WTC11 (cell line): ENCODE measurements around the gene KCMF1. TPM values are rescaled to one million over a fixed set of nuclear protein-coding genes. Genes with fewer than 3 reads are reported as not detected.

ENCODE experiments used
- ATAC-seq: fragments of 200-7000 bp; cut with Tn5 transposase; 2 replicates; pipeline ENCODE4 v1.10.0; 2021; ENCODE audit warnings: mild to moderate bottlenecking, moderate library complexity
- CTCF ChIA-PET: fragments of 300-600 bp; sonication (Branson Sonifier 250); formaldehyde crosslinking; loops from one replicate; lab custom pipeline; 2021; ENCODE audit warnings: antibody characterized with exemption; lab: Charles Lee
- POLR2A ChIA-PET: fragments of 350-600 bp; sonication (Branson Sonifier 250); formaldehyde crosslinking; loops from one replicate; lab custom pipeline; 2021; ENCODE audit warnings: antibody characterized with exemption; lab: Charles Lee
- DNase-seq: peaks from one replicate; pipeline ENCODE4 v3.0.0; 2021; ENCODE audit warnings: low spot score
- H3K27ac Mint-ChIP-seq: 2 replicates; pipeline ENCODE4 v1.8.0; 2021; ENCODE audit warnings: mixed read lengths
- H3K27me3 Mint-ChIP-seq: 2 replicates; pipeline ENCODE4 v1.8.0; 2021; ENCODE audit warnings: low read depth, mild to moderate bottlenecking, moderate library complexity, mixed read lengths
- H3K36me3 Mint-ChIP-seq: 2 replicates; pipeline ENCODE4 v1.8.0; 2021; ENCODE audit warnings: mixed read lengths
- H3K4me1 Mint-ChIP-seq: 2 replicates; pipeline ENCODE4 v1.8.0; 2022; ENCODE audit warnings: mixed read lengths
- H3K4me3 Mint-ChIP-seq: 2 replicates; pipeline ENCODE4 v1.8.0; 2021; ENCODE audit warnings: mild to moderate bottlenecking, moderate library complexity, mixed read lengths
- H3K9me3 Mint-ChIP-seq: 2 replicates; pipeline ENCODE4 v1.8.0; 2021; ENCODE audit warnings: mixed read lengths
- ETV6 ChIP-seq: sonication (generic); formaldehyde crosslinking; IDR thresholded peaks from 2 replicates; pipeline ENCODE4 v1.8.1; 2022; ENCODE audit warnings: mild to moderate bottlenecking, missing genetic modification reagents
- GTF2I ChIP-seq: fragments of 250-450 bp; sonication (Bioruptor Pico); conservative IDR thresholded peaks from 2 replicates; pipeline ENCODE4 v1.4.0; 2021; ENCODE audit warnings: mild to moderate bottlenecking
- JAZF1 ChIP-seq: fragments of 250-450 bp; sonication (Bioruptor Pico); IDR thresholded peaks from 2 replicates; pipeline ENCODE4 v1.9.0; 2021; ENCODE audit warnings: moderate library complexity, mild to moderate bottlenecking, inconsistent platforms
- NR3C1 ChIP-seq: sonication (generic); formaldehyde crosslinking; conservative IDR thresholded peaks from 2 replicates; pipeline ENCODE4 v1.8.1; 2023; ENCODE audit warnings: low read depth, mild to moderate bottlenecking, missing genetic modification reagents
- TCF7 ChIP-seq: sonication (generic); formaldehyde crosslinking; IDR thresholded peaks from 2 replicates; pipeline ENCODE4 v1.8.0; 2022; ENCODE audit warnings: mild to moderate bottlenecking, low read depth, missing genetic modification reagents, moderate library complexity
- TEAD4 ChIP-seq: sonication (generic); formaldehyde crosslinking; IDR thresholded peaks from 2 replicates; pipeline ENCODE4 v1.8.0; 2022; ENCODE audit warnings: mild to moderate bottlenecking, missing genetic modification reagents
- ZNF121 ChIP-seq: sonication (generic); formaldehyde crosslinking; IDR thresholded peaks from 2 replicates; pipeline ENCODE4 v1.8.0; 2023; ENCODE audit warnings: missing genetic modification reagents
- ZNF138 ChIP-seq: sonication (generic); formaldehyde crosslinking; conservative IDR thresholded peaks from 2 replicates; pipeline ENCODE4 v1.8.1; 2022; ENCODE audit warnings: mild to moderate bottlenecking, moderate library complexity, missing genetic modification reagents
- ZNF232 ChIP-seq: sonication (generic); formaldehyde crosslinking; IDR thresholded peaks from 2 replicates; pipeline ENCODE4 v1.8.0; 2022; ENCODE audit warnings: mild to moderate bottlenecking, missing genetic modification reagents
- ZNF263 ChIP-seq: sonication (generic); formaldehyde crosslinking; IDR thresholded peaks from 2 replicates; pipeline ENCODE4 v1.8.1; 2022; ENCODE audit warnings: low read depth, mild to moderate bottlenecking, moderate library complexity, missing genetic modification reagents
- total RNA-seq: library from RNA; stranded (reverse); gene quantifications from 3 replicates; pipeline ENCODE4 v1.2.3, GENCODE V29; 2021
- TF ChIP-seq, protein P1 (sequence below): fragments of 200-600 bp; IDR thresholded peaks from 2 replicates; pipeline ENCODE4 v1.8.0; 2022; ENCODE audit warnings: antibody characterized with exemption
- TF ChIP-seq, protein P2 (sequence below): sonication (generic); formaldehyde crosslinking; IDR thresholded peaks from 2 replicates; pipeline ENCODE4 v1.8.1; 2022; ENCODE audit warnings: mild to moderate bottlenecking, moderate library complexity, missing genetic modification reagents
- TF ChIP-seq, protein P3 (sequence below): fragments of 250-450 bp; sonication (Bioruptor Pico); conservative IDR thresholded peaks from 2 replicates; pipeline ENCODE4 v1.9.0; 2021; ENCODE audit warnings: mild to moderate bottlenecking
- TF ChIP-seq, protein P4 (sequence below): sonication (generic); formaldehyde crosslinking; IDR thresholded peaks from 2 replicates; pipeline ENCODE4 v1.8.1; 2023; ENCODE audit warnings: mild to moderate bottlenecking, missing genetic modification reagents, borderline replicate concordance
- TF ChIP-seq, protein P5 (sequence below): fragments of 250-450 bp; sonication (Bioruptor Pico); IDR thresholded peaks from 2 replicates; pipeline ENCODE4 v1.8.0; 2021; ENCODE audit warnings: mild to moderate bottlenecking
- TF ChIP-seq, protein P6 (sequence below): sonication (generic); formaldehyde crosslinking; IDR thresholded peaks from 2 replicates; pipeline ENCODE4 v1.8.0; 2022; ENCODE audit warnings: mild to moderate bottlenecking, missing genetic modification reagents
- TF ChIP-seq, protein P7 (sequence below): sonication (generic); formaldehyde crosslinking; IDR thresholded peaks from 2 replicates; pipeline ENCODE4 v1.8.0; 2022; ENCODE audit warnings: missing genetic modification reagents

The KCMF1 gene
- total RNA-seq, 1 experiment from 2014 or later = 117 TPM

DNA sequence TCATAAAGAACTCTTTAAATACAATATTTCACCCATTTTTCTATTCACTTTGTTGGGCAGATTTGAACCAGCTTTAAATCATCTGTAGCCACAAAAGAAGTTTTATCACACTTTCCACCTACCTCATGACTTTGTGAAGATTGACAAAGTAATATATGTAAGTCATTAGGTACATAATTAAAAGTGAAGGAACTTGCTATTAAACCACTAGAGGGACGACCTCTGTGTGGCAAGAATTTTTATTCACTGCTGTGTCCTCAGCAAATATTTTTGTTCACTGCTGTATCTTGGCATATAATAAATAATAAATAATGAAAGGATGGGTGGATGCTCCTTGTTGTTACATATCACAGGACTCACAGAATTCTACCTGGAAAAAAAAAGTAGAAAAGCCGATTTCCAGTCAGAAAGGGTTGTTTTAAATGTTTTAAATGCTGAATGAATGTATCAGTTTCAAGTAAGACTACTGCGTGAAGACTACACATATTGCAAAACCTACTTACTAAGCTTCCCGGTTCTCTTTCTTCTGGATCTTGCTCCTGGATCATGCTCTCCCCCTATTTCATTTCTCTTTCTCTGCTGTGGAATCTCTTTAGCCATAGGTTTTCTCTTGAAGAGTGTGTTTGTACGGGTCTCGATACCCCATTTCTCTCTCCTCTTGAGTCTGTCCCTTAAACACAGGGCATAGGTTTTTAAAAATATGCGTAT, 44.8 kb downstream of the KCMF1 start (continued):
- TF ChIP-seq, protein P1, sequence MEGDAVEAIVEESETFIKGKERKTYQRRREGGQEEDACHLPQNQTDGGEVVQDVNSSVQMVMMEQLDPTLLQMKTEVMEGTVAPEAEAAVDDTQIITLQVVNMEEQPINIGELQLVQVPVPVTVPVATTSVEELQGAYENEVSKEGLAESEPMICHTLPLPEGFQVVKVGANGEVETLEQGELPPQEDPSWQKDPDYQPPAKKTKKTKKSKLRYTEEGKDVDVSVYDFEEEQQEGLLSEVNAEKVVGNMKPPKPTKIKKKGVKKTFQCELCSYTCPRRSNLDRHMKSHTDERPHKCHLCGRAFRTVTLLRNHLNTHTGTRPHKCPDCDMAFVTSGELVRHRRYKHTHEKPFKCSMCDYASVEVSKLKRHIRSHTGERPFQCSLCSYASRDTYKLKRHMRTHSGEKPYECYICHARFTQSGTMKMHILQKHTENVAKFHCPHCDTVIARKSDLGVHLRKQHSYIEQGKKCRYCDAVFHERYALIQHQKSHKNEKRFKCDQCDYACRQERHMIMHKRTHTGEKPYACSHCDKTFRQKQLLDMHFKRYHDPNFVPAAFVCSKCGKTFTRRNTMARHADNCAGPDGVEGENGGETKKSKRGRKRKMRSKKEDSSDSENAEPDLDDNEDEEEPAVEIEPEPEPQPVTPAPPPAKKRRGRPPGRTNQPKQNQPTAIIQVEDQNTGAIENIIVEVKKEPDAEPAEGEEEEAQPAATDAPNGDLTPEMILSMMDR = no peak
- TF ChIP-seq ZNF138 (CRISPR knock-in tag) (no peak), TEAD4 (CRISPR knock-in tag) (no peak), NR3C1 (CRISPR knock-in tag) (no peak)

DNA sequence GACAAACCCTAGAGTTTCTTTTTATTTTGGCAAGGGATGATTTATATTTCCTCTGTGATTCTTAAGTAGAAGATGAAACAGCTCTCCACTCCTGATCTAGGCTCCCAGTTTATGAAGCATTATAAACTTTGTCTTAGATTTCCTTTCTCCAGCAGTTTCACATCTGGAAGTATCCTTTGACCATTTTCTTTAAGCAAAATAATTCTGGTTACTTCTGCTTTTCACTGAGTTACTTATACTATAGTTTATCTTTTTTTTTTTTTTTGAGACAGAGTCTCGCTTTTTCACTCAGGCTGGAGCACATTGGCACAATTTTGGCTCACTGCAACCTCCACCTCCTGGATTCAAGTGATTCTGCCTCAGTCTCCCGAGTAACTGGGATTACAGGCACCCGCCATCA, 45.5 kb downstream of the KCMF1 start:
- TF ChIP-seq, protein P2, sequence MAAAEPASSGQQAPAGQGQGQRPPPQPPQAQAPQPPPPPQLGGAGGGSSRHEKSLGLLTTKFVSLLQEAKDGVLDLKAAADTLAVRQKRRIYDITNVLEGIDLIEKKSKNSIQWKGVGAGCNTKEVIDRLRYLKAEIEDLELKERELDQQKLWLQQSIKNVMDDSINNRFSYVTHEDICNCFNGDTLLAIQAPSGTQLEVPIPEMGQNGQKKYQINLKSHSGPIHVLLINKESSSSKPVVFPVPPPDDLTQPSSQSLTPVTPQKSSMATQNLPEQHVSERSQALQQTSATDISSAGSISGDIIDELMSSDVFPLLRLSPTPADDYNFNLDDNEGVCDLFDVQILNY (CRISPR knock-in tag) = no peak
- no peak for TF ChIP-seq GTF2I (CRISPR knock-in tag)
- no peak for TF ChIP-seq ZNF263 (CRISPR knock-in tag)
- TF ChIP-seq, protein P3, sequence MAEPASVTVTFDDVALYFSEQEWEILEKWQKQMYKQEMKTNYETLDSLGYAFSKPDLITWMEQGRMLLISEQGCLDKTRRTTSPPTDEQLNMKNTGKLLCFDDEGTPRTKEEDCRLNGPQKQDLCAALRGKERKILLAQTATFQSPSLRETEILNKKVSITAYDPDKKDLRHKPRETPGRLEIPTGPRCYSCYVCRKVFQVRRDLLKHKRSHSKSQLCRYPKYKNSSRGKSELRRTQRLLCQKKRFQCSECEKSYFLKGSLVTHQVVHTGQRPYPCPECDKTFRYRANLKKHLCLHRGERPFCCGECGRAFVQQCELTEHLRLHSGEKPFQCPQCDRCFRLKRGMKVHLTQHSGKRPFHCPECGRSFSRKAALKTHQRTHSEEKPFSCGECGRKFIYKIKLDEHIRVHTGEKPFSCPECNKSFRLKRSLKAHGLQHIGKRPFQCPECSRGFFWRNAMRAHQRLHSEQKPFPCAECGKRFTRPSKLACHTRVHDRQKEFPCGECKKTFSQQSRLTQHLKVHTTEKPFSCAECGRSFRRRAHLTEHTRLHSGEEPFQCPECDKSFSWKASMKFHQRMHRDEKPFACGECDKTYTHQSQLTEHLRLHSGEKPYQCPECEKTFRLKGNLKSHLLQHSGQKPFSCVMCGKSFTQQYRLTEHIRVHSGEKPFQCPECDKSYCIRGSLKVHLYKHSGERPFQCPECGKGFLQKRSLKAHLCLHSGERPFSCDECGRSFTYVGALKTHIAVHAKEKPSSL (CRISPR knock-in tag) = no peak
- TF ChIP-seq TCF7 (CRISPR knock-in tag) = no peak
- TF ChIP-seq ETV6 (CRISPR knock-in tag) = no peak
- TF ChIP-seq, protein P4, sequence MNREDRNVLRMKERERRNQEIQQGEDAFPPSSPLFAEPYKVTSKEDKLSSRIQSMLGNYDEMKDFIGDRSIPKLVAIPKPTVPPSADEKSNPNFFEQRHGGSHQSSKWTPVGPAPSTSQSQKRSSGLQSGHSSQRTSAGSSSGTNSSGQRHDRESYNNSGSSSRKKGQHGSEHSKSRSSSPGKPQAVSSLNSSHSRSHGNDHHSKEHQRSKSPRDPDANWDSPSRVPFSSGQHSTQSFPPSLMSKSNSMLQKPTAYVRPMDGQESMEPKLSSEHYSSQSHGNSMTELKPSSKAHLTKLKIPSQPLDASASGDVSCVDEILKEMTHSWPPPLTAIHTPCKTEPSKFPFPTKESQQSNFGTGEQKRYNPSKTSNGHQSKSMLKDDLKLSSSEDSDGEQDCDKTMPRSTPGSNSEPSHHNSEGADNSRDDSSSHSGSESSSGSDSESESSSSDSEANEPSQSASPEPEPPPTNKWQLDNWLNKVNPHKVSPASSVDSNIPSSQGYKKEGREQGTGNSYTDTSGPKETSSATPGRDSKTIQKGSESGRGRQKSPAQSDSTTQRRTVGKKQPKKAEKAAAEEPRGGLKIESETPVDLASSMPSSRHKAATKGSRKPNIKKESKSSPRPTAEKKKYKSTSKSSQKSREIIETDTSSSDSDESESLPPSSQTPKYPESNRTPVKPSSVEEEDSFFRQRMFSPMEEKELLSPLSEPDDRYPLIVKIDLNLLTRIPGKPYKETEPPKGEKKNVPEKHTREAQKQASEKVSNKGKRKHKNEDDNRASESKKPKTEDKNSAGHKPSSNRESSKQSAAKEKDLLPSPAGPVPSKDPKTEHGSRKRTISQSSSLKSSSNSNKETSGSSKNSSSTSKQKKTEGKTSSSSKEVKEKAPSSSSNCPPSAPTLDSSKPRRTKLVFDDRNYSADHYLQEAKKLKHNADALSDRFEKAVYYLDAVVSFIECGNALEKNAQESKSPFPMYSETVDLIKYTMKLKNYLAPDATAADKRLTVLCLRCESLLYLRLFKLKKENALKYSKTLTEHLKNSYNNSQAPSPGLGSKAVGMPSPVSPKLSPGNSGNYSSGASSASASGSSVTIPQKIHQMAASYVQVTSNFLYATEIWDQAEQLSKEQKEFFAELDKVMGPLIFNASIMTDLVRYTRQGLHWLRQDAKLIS = no peak
- ATAC-seq = no peak
- Mint-ChIP-seq H3K9me3 (0 out of 2 replicates have a peak, but pooled peaks cover 4% of the 10 kb centered on the region), H3K4me3 (no peak overlapping the region), H3K27me3 (no peaks in the 10 kb centered on the region), H3K27ac (0 out of 2 replicates have a peak overlapping the region, but pooled peaks have one; percentile 22), H3K4me1 (peaks cover 63% of the 10 kb centered on the region), H3K36me3 (peaks cover 6% of the 10 kb centered on the region)
- ChIA-PET CTCF (interaction anchor here (0.7 to 1.6 kb wide), 3 partner anchors 14 to 283 kb away, joined by 3 to 5 read pairs (median 3); no protein-coding TSS in a partner anchor), POLR2A (no interaction called here)
- DNase-seq = no peak

DNA sequence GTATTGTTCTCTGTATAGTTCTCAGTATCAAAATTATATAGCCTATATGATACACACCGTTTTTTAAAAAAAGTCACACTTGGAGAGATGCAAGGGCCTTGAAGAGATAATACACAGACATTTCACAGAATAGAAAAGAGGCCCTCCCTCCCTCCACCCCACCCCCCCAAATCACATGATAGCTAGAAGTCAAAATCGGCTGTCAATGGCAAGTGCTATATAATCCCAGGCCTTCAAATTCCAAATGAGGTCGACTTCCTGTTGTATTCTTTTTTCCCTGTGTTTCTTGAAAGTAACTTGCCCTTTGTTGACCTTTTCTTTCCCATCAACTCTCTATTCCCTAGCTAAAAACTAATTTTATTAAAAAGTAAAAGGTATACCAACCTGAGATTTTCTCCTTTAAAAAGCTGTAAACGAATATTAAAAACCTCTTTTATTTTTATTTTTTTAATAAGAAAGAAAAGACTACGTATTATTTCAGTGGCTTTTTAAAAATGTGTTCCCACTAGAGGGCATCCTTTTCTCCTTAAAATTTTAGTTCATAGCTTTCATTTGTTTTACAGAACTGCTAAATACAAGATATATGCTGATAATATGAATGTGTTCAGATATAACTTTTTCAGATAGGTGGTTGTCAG, 46.6 kb downstream of the KCMF1 start:
- H3K9me3 Mint-ChIP-seq = 0 out of 2 replicates have a peak, but pooled peaks cover 4% of the 10 kb centered on the region
- no peaks in the 10 kb centered on the region for H3K27me3 Mint-ChIP-seq
- DNase-seq = no peak
- no peak for ATAC-seq
- H3K4me1 Mint-ChIP-seq = peaks cover 58% of the 10 kb centered on the region
- H3K36me3 Mint-ChIP-seq = peaks cover 9% of the 10 kb centered on the region
- CTCF ChIA-PET = interaction anchor here (0.5 to 1.5 kb wide), 20 partner anchors 12 to 283 kb away, joined by 3 to 14 read pairs (median 3); no protein-coding TSS in a partner anchor
- H3K27ac Mint-ChIP-seq = 0 out of 2 replicates have a peak overlapping the region, but pooled peaks have one; percentile 29
- POLR2A ChIA-PET = no interaction called here
- H3K4me3 Mint-ChIP-seq = no peak overlapping the region
- TF ChIP-seq ZNF232 (CRISPR knock-in tag) (no peak), ZNF121 (CRISPR knock-in tag) (no peak), JAZF1 (CRISPR knock-in tag) (no peak)
- TF ChIP-seq, protein P5, sequence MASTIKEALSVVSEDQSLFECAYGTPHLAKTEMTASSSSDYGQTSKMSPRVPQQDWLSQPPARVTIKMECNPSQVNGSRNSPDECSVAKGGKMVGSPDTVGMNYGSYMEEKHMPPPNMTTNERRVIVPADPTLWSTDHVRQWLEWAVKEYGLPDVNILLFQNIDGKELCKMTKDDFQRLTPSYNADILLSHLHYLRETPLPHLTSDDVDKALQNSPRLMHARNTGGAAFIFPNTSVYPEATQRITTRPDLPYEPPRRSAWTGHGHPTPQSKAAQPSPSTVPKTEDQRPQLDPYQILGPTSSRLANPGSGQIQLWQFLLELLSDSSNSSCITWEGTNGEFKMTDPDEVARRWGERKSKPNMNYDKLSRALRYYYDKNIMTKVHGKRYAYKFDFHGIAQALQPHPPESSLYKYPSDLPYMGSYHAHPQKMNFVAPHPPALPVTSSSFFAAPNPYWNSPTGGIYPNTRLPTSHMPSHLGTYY (CRISPR knock-in tag) = no peak
- TF ChIP-seq, protein P6, sequence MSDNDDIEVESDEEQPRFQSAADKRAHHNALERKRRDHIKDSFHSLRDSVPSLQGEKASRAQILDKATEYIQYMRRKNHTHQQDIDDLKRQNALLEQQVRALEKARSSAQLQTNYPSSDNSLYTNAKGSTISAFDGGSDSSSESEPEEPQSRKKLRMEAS (CRISPR knock-in tag) = no peak
- TF ChIP-seq, protein P7, sequence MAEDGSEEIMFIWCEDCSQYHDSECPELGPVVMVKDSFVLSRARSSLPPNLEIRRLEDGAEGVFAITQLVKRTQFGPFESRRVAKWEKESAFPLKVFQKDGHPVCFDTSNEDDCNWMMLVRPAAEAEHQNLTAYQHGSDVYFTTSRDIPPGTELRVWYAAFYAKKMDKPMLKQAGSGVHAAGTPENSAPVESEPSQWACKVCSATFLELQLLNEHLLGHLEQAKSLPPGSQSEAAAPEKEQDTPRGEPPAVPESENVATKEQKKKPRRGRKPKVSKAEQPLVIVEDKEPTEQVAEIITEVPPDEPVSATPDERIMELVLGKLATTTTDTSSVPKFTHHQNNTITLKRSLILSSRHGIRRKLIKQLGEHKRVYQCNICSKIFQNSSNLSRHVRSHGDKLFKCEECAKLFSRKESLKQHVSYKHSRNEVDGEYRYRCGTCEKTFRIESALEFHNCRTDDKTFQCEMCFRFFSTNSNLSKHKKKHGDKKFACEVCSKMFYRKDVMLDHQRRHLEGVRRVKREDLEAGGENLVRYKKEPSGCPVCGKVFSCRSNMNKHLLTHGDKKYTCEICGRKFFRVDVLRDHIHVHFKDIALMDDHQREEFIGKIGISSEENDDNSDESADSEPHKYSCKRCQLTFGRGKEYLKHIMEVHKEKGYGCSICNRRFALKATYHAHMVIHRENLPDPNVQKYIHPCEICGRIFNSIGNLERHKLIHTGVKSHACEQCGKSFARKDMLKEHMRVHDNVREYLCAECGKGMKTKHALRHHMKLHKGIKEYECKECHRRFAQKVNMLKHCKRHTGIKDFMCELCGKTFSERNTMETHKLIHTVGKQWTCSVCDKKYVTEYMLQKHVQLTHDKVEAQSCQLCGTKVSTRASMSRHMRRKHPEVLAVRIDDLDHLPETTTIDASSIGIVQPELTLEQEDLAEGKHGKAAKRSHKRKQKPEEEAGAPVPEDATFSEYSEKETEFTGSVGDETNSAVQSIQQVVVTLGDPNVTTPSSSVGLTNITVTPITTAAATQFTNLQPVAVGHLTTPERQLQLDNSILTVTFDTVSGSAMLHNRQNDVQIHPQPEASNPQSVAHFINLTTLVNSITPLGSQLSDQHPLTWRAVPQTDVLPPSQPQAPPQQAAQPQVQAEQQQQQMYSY (CRISPR knock-in tag) = no peak
